GOT3 (cell line): Measurements from ENCODE around the gene RECQL.

Experiments used
- DNase-seq: peaks from one replicate; lab custom pipeline; 2025; ENCODE audit warnings: mixed read lengths; lab: John Stamatoyannopoulos, UW

Gene RECQL, protein sequence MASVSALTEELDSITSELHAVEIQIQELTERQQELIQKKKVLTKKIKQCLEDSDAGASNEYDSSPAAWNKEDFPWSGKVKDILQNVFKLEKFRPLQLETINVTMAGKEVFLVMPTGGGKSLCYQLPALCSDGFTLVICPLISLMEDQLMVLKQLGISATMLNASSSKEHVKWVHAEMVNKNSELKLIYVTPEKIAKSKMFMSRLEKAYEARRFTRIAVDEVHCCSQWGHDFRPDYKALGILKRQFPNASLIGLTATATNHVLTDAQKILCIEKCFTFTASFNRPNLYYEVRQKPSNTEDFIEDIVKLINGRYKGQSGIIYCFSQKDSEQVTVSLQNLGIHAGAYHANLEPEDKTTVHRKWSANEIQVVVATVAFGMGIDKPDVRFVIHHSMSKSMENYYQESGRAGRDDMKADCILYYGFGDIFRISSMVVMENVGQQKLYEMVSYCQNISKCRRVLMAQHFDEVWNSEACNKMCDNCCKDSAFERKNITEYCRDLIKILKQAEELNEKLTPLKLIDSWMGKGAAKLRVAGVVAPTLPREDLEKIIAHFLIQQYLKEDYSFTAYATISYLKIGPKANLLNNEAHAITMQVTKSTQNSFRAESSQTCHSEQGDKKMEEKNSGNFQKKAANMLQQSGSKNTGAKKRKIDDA

GRCh38 chr12:21501258-21502163 lies at the start of gene RECQL, which contains the start of gene GOLT1B:
TSS of gene RECQL (minus strand) at chr12:21501635. CDS start at chr12:21499570, 2,065 bp downstream.
TSS of gene GOLT1B (plus strand) at chr12:21501789. CDS start at chr12:21501924, 135 bp downstream.
- DNase-seq, result peak; percentile 76

GRCh38 chr12:21547437-21547836 lies 46.0 kb upstream of the RECQL start:
- no peak for DNase-seq

GRCh38 chr12:21546716-21547115 lies 45.3 kb upstream of the RECQL start:
- DNase-seq, result no peak

GRCh38 chr12:21545557-21545956 lies 44.1 kb upstream of the RECQL start:
- DNase-seq, result no peak

DNA sequence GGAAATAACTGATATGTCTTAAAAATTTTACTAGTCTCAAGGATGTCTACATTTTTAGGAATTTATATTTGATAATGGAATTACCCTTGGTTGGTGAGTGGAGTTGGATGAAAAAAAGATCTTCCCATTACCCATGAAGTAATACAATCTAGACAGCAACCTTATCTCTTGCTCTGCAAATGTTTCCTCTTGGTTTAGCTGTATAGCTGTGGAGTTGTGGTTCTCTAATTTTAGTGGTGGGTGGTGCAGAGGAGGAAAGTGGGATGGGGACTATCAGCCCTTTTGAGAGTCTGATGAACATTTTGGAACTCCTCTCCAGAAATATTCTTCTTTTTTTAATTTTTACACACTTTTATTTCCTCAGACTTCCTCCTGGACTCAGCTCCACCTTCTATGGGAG lies 41.7 kb upstream of the RECQL start:
- DNase-seq, result no peak

GRCh38 chr12:21542403-21542802 lies 41.0 kb upstream of the RECQL start:
- no peak for DNase-seq

DNA sequence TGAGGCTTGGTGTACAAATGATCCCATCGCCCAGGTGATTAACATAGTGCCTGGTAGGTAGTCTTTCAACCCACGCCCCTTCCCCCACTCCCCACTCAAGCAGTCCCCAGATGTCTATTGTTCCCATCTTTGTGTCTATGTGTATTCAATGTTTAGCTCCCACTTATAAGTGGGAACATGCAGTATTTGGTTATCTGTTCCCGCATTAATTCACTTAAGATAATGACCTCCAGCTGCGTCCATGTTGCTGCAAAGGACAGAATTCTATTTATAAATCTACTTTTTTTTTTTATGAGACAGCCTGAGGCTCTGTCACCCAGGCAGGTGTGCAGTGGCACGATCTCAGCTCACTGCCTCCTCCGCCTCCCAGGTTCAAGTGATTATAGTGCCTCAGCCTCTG lies 40.3 kb upstream of the RECQL start:
- DNase-seq, result no peak

GRCh38 chr12:21539797-21540196 lies 38.4 kb upstream of the RECQL start:
- DNase-seq, result no peak

DNA sequence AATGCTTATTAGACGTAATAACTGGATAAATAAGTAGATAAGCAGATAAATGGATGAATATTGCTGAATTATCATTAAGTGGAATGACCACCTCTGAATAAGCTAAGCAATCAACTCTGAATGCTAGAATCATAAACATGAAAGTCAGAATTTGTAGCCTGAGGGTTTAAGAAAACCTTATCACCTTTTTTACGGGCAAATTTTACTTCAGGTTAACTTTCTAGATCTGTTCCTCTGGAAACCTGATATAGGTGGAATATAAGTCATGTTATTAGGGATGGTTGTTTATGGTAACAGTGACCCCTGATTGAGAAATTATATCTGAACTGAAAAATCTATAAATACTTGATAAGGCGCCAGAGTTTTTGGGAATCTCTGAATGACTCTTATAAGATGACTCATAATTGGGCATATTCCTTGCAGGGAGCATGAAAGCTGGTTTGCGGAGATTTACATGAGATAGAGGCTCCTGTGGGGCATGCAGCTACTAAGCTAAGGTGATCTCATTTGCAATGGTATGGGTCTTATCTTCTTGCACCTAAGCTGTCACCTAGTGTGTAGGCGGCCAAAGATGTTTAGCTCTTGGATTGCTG lies 36.7 kb upstream of the RECQL start:
- no peak for DNase-seq

GRCh38 chr12:21529456-21529855 lies 28.0 kb upstream of the RECQL start:
- DNase-seq, result no peak

DNA sequence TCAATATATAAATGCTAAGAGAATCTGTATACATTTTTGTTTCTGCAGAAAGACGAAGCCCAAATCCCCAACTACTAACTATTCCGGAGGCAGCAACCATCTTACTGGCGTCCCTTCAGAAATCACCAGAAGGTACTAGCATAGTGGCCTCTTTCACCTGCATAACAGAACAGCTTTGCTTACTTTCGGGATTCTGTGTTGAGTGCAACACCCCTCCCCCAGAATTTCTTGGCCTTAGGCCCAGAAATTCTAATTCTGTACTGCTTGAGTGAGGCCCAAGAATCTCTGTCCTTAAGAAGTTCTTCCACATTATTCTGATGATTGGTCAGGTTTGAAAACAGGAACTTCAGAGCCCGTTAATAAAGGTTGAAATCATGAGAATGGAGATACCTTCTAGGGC lies 27.5 kb upstream of the RECQL start:
- DNase-seq, result no peak

DNA sequence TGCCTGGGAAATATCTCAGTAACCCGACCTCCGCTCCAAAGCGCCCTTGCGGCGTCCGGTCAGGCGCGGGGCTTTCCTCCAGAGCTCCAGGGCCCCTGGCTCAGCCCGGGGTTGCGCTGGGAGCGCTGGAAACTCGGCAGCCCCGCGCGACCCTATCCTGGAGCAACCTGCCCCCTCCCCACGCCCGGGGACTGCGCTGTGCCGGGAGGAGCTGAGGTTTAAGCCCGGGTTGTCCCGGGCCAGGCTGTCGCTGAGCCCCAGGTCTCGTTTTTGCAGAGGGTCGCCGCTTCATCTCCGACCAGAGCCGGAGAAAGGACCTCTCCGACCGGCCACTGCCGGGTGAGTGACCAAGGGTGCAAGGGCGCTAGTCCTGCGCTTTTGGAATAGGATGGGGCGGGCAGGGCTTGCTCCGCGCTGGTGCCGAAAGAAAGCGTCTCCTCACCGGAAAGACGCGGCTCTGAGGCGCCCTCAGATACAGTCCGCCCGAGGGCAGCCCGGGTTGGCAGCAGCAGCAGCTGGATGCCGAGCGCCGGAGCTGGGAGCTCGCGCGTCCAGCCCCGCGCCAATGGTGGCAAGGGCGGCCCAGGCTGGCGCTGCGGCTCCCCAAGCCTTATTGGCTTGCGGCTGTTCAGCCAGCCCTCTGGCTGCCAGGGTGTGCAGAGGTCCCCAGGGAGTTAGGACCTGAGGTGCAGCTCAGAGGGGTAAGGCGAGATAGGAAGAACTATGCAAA lies 26.2 kb upstream of the RECQL start:
- peak; percentile 12 for DNase-seq

DNA sequence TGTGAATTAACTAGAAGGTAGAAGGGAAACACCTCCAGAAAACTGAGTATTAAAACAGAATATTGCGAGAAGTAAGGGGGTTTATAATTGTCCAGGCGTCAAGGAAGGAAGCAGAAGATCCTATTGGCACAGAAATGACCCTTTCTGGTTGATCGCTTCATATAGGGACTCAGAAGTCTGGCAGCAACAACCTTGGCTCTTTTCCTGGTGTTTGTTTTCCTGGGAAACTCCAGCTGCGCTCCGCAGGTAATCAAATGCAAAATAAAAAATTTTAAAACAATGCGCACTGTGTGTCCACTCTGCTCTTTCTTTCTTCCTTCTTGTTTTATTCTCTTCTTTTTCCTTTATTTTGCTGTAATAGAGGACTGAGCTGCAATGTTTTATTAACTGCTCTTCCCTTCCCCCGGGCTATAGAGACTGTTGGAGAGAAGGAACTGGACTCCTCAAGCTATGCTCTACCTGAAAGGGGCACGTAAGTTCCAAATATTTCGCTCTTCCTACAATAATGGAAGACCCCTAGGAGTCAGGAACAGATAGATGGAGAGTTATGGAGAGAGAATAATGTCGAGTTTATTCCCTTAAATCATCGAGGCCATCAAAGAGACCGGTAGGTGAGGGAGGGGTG lies 25.4 kb upstream of the RECQL start:
- no peak for DNase-seq

DNA sequence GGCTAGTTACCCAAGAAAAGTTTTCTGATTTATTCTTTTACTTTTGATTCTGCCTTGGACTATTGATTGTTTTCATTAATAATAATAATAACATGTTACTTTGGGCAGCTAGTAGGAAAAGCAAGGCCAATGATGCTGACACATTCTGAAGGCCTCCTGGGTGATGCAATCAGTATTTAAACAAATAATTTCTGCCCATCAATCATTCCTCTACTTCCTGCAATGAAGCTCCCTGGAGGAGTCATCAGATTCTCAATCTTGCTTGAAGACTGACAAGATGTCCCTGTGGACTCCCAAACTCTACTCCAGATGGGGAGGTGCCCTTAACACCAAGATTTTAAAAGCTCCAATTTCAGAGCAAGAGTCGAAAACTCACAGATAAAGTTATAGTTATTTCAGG lies 24.6 kb upstream of the RECQL start, which contains the start of gene SPX:
SPX (plus strand) TSS at position 244 of the 400 bp plus-strand sequence. CDS start 177 bp downstream, outside the sequence.
- DNase-seq, result no peak

DNA sequence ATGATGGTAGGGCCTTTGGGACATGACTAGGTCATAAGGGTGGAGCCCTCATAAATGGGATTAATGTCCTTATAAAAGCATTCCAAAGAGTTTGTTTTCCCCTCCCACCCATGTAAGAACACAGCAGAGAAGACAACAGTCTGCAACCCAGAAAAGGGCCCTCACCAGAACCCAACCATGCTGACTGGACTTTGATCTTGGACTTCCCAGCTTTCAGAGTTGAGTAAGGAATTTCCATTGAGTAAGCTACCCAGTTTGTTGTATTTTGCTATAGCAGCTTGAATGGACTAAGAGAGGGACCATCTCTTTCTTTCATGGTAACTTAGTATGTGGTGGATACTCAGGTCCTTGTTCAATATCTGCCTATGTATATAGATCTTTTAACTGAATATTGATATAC lies 21.7 kb upstream of the RECQL start:
- no peak for DNase-seq

DNA sequence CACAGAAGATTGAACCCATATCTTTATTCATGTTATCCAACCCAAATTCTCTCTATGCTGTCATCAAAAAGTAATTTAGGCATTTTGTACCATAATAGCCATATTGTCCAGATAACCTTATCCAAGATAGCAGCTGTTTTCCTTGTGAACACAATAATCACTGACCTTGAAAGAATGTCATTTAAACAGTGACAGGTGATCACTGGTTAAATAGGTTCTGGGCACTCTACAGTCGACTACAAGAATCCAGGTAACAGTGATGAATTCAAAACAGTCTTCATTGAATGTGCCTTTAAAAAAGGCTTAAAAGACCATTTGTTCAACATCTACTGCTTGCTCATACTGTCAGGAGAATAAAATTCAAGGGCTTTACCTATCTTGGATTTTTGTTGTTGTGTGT lies 20.1 kb upstream of the RECQL start:
- DNase-seq, result no peak

GRCh38 chr12:21518451-21518850 lies 17.0 kb upstream of the RECQL start:
- no peak for DNase-seq

GRCh38 chr12:21516281-21516680 lies 14.8 kb upstream of the RECQL start:
- no peak for DNase-seq

GRCh38 chr12:21509768-21510167 lies 8.3 kb upstream of the RECQL start:
- no peak for DNase-seq

DNA sequence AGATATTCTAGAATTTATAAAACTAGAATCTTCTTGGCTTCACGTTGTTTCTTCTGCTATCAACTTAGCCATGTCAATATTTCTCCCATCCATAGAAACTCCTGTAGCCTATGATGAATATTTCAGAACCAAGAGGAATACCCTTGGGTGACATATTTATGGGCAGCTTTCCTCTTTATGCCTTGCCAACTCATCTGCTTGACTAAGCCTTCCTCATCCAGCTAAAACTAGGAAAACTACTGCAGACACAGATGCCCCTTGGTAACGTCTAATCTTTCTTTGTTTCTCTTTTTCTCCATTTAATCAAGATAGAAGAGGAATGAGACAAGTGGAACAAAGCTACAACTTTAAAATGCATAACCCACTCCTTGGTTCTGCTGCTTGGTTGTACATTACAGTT lies 6.4 kb upstream of the RECQL start:
- no peak for DNase-seq

GRCh38 chr12:21505888-21506287 lies 4.5 kb upstream of the RECQL start:
- DNase-seq, result no peak
